Measurements from ENCODE around the gene STRIP2. TPM values are rescaled to one million over a fixed set of nuclear protein-coding genes. Genes with fewer than 3 reads are reported as not detected.

The STRIP2 gene
- total RNA-seq, 1 experiment from 2014 or later: 10.8 TPM

GRCh38 chr7:129462420-129462819 lies 28.2 kb downstream of the STRIP2 start (continued):
- TF ChIP-seq REST (IDR thresholded peaks at IDR 0.05; ENCODE audit: low read depth) (no peak), ZNF274 (IDR thresholded peaks at IDR 0.05; ENCODE audit: low read depth, low read length) (no peak), RAD21 (IDR thresholded peaks at IDR 0.05; ENCODE audit: low read depth) (no peak), POLR2A (IDR thresholded peaks at IDR 0.05; ENCODE audit: borderline replicate concordance, extremely low read depth, insufficient read depth, insufficient read length) (no peak), FOSL1 (IDR thresholded peaks at IDR 0.05; ENCODE audit: low read depth) (no peak), CEBPB (IDR thresholded peaks at IDR 0.05; ENCODE audit: low read depth) (no peak), ZFX (IDR thresholded peaks at IDR 0.05) (no peak), ELF1 (IDR thresholded peaks at IDR 0.05; ENCODE audit: borderline replicate concordance, low read depth) (no peak), EZH2 (IDR thresholded peaks at IDR 0.05) (no peak), TCF7L2 (IDR thresholded peaks at IDR 0.05; ENCODE audit: borderline replicate concordance, extremely low read depth, insufficient read depth, insufficient read length) (no peak)

- Histone ChIP-seq H3K79me2 (ENCODE audit: insufficient read depth, low read length) (no peaks in the 10 kb centered on the region), H3K36me3 (ENCODE audit: control insufficient read depth in 1 of 2, insufficient read depth in 2 of 2, low read length in 2 of 2) (peaks cover 11% of the 10 kb centered on the region in 2 experiments), H3K27ac (ENCODE audit: low read depth, low read length) (no peak overlapping the region), H3K4me3 (replicated peaks in 1 of 2; ENCODE audit: low read depth in 1 of 2, low read length in 2 of 2) (no peak overlapping the region), H4K20me1 (ENCODE audit: insufficient read depth) (no peaks in the 10 kb centered on the region), H3K9me2 (ENCODE audit: insufficient read depth) (no peaks in the 10 kb centered on the region), H3K4me1 (ENCODE audit: control insufficient read depth in 1 of 2, insufficient read depth in 2 of 2, low read length in 2 of 2) (no peaks in the 10 kb centered on the region), H3K9me3 (ENCODE audit: control insufficient read depth in 1 of 2, insufficient read depth in 1 of 2, low read depth in 1 of 2, low read length in 2 of 2) (no peaks in the 10 kb centered on the region), H3K9ac (ENCODE audit: low read length) (no peak overlapping the region), H3K4me2 (ENCODE audit: low read length) (no peak overlapping the region), H3K27me3 (ENCODE audit: insufficient read depth, low read length) (no peaks in the 10 kb centered on the region), H2AFZ (ENCODE audit: low read depth, low read length, poor library complexity, severe bottlenecking) (no peak overlapping the region)
- RAD21 ChIA-PET (ENCODE audit: low non-redundant PET in 1 of 2, low total read pairs in 2 of 2, uncharacterized antibody in 2 of 2, unreplicated experiment in 2 of 2): no interaction called here
- no TSS peak for BruUV-seq (replicated peaks)
- ATAC-seq (no peak), DNase-seq (ENCODE audit: low read depth, low spot score) (no peak)
- CTCF ChIA-PET: interaction anchor here (0.6 kb wide), 1 partner anchor 121 kb away, joined by 4 read pairs; no protein-coding TSS in a partner anchor
- POLR2A ChIA-PET: no interaction called here
- intact Hi-C loops (cut with micrococcal nuclease): no loop called here
- no peak for TF ChIP-seq SP1 (IDR thresholded peaks at IDR 0.05; ENCODE audit: low read depth)
- TF ChIP-seq FOSL1 (IDR thresholded peaks at IDR 0.05; ENCODE audit: low read depth): no peak
- TF ChIP-seq ZBTB33 (IDR thresholded peaks at IDR 0.05; ENCODE audit: extremely low read depth, insufficient replicate concordance, low read length): no peak
- TF ChIP-seq JUND (IDR thresholded peaks at IDR 0.05): no peak
- TF ChIP-seq YY1 (IDR thresholded peaks at IDR 0.05; ENCODE audit: extremely low read depth, insufficient replicate concordance, low read depth, low read length): no peak
- TF ChIP-seq EZH2phosphoT487 (IDR thresholded peaks at IDR 0.05; ENCODE audit: borderline replicate concordance): no peak
- no peak for TF ChIP-seq RAD21 (IDR thresholded peaks at IDR 0.05; ENCODE audit: low read depth)
- TF ChIP-seq CTCF (IDR thresholded peaks at IDR 0.05 in 2 of 3, conservative IDR thresholded peaks at IDR 0.05 in 1 of 3; ENCODE audit: borderline replicate concordance in 1 of 3, insufficient read depth in 1 of 3, low read depth in 2 of 3, low read length in 2 of 3): no peak
Measured at GRCh38 chr7:129464194-129464593, 30.0 kb downstream of the STRIP2 start.
